H1 (cell line): ENCODE data around the gene COL5A3. TPM values are rescaled to one million over a fixed set of nuclear protein-coding genes. Genes with fewer than 3 reads are reported as not detected.

Source experiments
- CTCF ChIA-PET: fragments of 300-600 bp; sonication (Branson Sonifier 250); formaldehyde crosslinking; loops from one replicate; lab custom pipeline; 2021; ENCODE audit not compliant: partially characterized antibody; lab: Charles Lee
- POLR2A ChIA-PET: fragments of 300-600 bp; sonication (Branson Sonifier 250); formaldehyde crosslinking; loops from one replicate; lab custom pipeline; 2021; ENCODE audit warnings: inconsistent platforms; ENCODE audit not compliant: partially characterized antibody; lab: Charles Lee
- DNase-seq, 2 experiments: peaks; one replicate each; pipeline versions ENCODE4 v3.0.0 to v3.0.0-alpha.2; 2010 to 2022; ENCODE audit warnings: low spot score in 2 of 2, low read depth in 1 of 2, mixed read lengths in 1 of 2
- FAIRE-seq: peaks from 2 replicates; lab custom pipeline; 2011; peaks lifted over from hg19 to GRCh38; lab: Jason Lieb, UNC
- H2AFZ ChIP-seq: 2 replicates; pipeline ENCODE4 v1.8.1; 2012; ENCODE audit warnings: low read length, inconsistent platforms
- H2AK5ac ChIP-seq: 2 replicates; pipeline ENCODE4 v1.6.1; 2013; ENCODE audit warnings: low read depth, low read length
- H2BK120ac ChIP-seq: replicated peaks from 2 replicates; pipeline ENCODE3; 2013; ENCODE audit warnings: low read depth, low read length, inconsistent platforms
- H2BK12ac ChIP-seq: 2 replicates; pipeline ENCODE4 v1.6.1; 2013; ENCODE audit warnings: low read depth, low read length
- H2BK15ac ChIP-seq: 2 replicates; pipeline ENCODE4 v1.6.1; 2013; ENCODE audit warnings: low read length
- H2BK20ac ChIP-seq: 2 replicates; pipeline ENCODE4 v1.6.1; 2013; ENCODE audit warnings: low read length
- H2BK5ac ChIP-seq: 2 replicates; pipeline ENCODE4 v1.6.1; 2013; ENCODE audit warnings: low read depth, low read length
- H3K14ac ChIP-seq: 2 replicates; pipeline ENCODE4 v1.6.1; 2013; ENCODE audit warnings: inconsistent platforms; ENCODE audit not compliant: insufficient read length
- H3K18ac ChIP-seq: 2 replicates; pipeline ENCODE4 v1.6.1; 2013; ENCODE audit warnings: low read length; ENCODE audit errors: extremely low read depth
- H3K23ac ChIP-seq: 2 replicates; pipeline ENCODE4 v1.6.1; 2013; ENCODE audit warnings: inconsistent platforms; ENCODE audit not compliant: insufficient read length
- H3K23me2 ChIP-seq: 2 replicates; pipeline ENCODE4 v1.6.1; 2013; ENCODE audit warnings: low read depth, low read length
- H3K27ac ChIP-seq: 2 replicates; pipeline ENCODE4 v1.6.1; 2011; ENCODE audit warnings: low read depth, low read length, inconsistent platforms
- H3K27me3 ChIP-seq, 4 experiments: replicated peaks in 1 of 4; 1 replicate in 1 of 4; 2 replicates in 3 of 4; pipeline versions ENCODE4 v1.6.1 to v1.8.1; 2011 to 2013; ENCODE audit warnings: low read length in 3 of 4, mild to moderate bottlenecking in 3 of 4, inconsistent platforms in 2 of 4, mixed read lengths in 2 of 4, moderate library complexity in 1 of 4; ENCODE audit not compliant: control insufficient read depth in 3 of 4, insufficient read depth in 3 of 4; ENCODE audit errors: extremely low read depth in 1 of 4
- H3K36me3 ChIP-seq, 4 experiments: 2 replicates each; pipeline versions ENCODE4 v1.6.1 to v1.8.1; 2011 to 2013; ENCODE audit warnings: mild to moderate bottlenecking in 4 of 4, low read length in 3 of 4, moderate library complexity in 2 of 4, control low read depth in 1 of 4, inconsistent platforms in 1 of 4; ENCODE audit not compliant: insufficient read depth in 4 of 4, control insufficient read depth in 2 of 4
- H3K4ac ChIP-seq: replicated peaks from 2 replicates; pipeline ENCODE3; 2013; ENCODE audit warnings: low read length, low read depth, mixed read lengths, inconsistent platforms; ENCODE audit not compliant: insufficient read length
- H3K4me1 ChIP-seq, 4 experiments: replicated peaks in 1 of 4; 1 replicate in 1 of 4; 2 replicates in 3 of 4; pipeline versions ENCODE4 v1.6.1 to v1.8.1; 2011 to 2013; ENCODE audit warnings: low read length in 3 of 4, inconsistent platforms in 2 of 4, mixed read lengths in 1 of 4; ENCODE audit not compliant: insufficient read depth in 4 of 4, control insufficient read depth in 3 of 4
- H3K4me2 ChIP-seq, 2 experiments: 2 replicates each; pipeline versions ENCODE4 v1.6.1 to v1.8.1; 2011 to 2013; ENCODE audit warnings: low read depth in 2 of 2, low read length in 2 of 2, control low read depth in 1 of 2, inconsistent platforms in 1 of 2, mild to moderate bottlenecking in 1 of 2; ENCODE audit not compliant: insufficient read depth in 1 of 2
- H3K4me3 ChIP-seq, 4 experiments: fragments of 200-600, 300-600 bp in 1 of 4; sonication (generic), shearing (Covaris generic), sonication (Bioruptor Twin) in 1 of 4; 2 replicates each; pipeline versions ENCODE4 v1.5.1 to v1.8.1; 2011 to 2016; ENCODE audit warnings: low read length in 4 of 4, low read depth in 3 of 4, control low read depth in 2 of 4, inconsistent platforms in 2 of 4, mild to moderate bottlenecking in 2 of 4, mixed read lengths in 1 of 4, moderate library complexity in 1 of 4; ENCODE audit not compliant: insufficient read depth in 2 of 4; ENCODE audit errors: extremely low read depth in 1 of 4
- H3K56ac ChIP-seq: replicated peaks from 2 replicates; pipeline ENCODE3; 2013; ENCODE audit warnings: low read depth, mild to moderate bottlenecking, mixed read lengths, low read length, inconsistent platforms; ENCODE audit not compliant: insufficient read length
- H3K79me1 ChIP-seq: 2 replicates; pipeline ENCODE4 v1.6.1; 2013; ENCODE audit warnings: low read depth, low read length, control low read depth
- H3K79me2 ChIP-seq, 2 experiments: 2 replicates each; pipeline versions ENCODE4 v1.6.1 to v1.8.1; 2012 to 2013; ENCODE audit warnings: low read length in 2 of 2, mild to moderate bottlenecking in 2 of 2, inconsistent platforms in 1 of 2; ENCODE audit not compliant: insufficient read depth in 2 of 2, control insufficient read depth in 1 of 2
- H3K9ac ChIP-seq, 4 experiments: replicated peaks in 1 of 4; 1 replicate in 1 of 4; 2 replicates in 3 of 4; pipeline versions ENCODE4 v1.6.1 to v1.8.1; 2011 to 2013; ENCODE audit warnings: low read depth in 3 of 4, low read length in 3 of 4, control low read depth in 2 of 4, mild to moderate bottlenecking in 2 of 4, moderate library complexity in 2 of 4, inconsistent platforms in 1 of 4; ENCODE audit errors: extremely low read depth in 1 of 4
- H3K9me3 ChIP-seq, 2 experiments: 2 replicates each; pipeline versions ENCODE4 v1.6.1 to v1.8.1; 2012 to 2013; ENCODE audit warnings: mild to moderate bottlenecking in 2 of 2, moderate library complexity in 2 of 2, control low read depth in 1 of 2, inconsistent platforms in 1 of 2, low read depth in 1 of 2, low read length in 1 of 2, mixed read lengths in 1 of 2; ENCODE audit not compliant: insufficient read depth in 2 of 2
- H4K20me1 ChIP-seq, 2 experiments: replicated peaks in 1 of 2; 2 replicates each; pipeline versions ENCODE3 to v1.8.1; 2011 to 2013; ENCODE audit warnings: inconsistent platforms in 2 of 2, low read length in 2 of 2, mild to moderate bottlenecking in 1 of 2; ENCODE audit not compliant: insufficient read depth in 2 of 2, control insufficient read depth in 1 of 2
- H4K5ac ChIP-seq: 2 replicates; pipeline ENCODE4 v1.6.1; 2013; ENCODE audit warnings: low read length, low read depth, mixed read lengths, inconsistent platforms; ENCODE audit not compliant: insufficient read length
- H4K8ac ChIP-seq: 2 replicates; pipeline ENCODE4 v1.8.0; 2013; ENCODE audit warnings: mild to moderate bottlenecking, moderate library complexity, low read length, inconsistent platforms; ENCODE audit not compliant: insufficient read depth; ENCODE audit errors: extremely low read depth
- H4K91ac ChIP-seq: replicated peaks from 2 replicates; pipeline ENCODE3; 2013; ENCODE audit warnings: low read length, mixed read lengths, inconsistent platforms; ENCODE audit not compliant: insufficient read length
- CBX8 ChIP-seq: fragments of 300-800, 300-1000 bp; sonication (generic); IDR thresholded peaks from 2 replicates; pipeline ENCODE4 v1.7.1; 2016; ENCODE audit warnings: low read depth, low read length, borderline replicate concordance
- CTBP2 ChIP-seq: IDR thresholded peaks from 2 replicates; pipeline ENCODE4 v1.7.0; 2011; ENCODE audit warnings: borderline replicate concordance, mild to moderate bottlenecking, moderate library complexity, mixed read lengths, low read length; ENCODE audit not compliant: insufficient read depth, insufficient read length
- EGR1 ChIP-seq: IDR thresholded peaks from 2 replicates; pipeline ENCODE4 v1.6.1; 2011; ENCODE audit warnings: low read depth, low read length, borderline replicate concordance
- KDM5A ChIP-seq: fragments of 200-600 bp; IDR thresholded peaks from 2 replicates; pipeline ENCODE4 v1.7.1; 2012; ENCODE audit warnings: mild to moderate bottlenecking, low read length, inconsistent platforms, mixed read lengths
- POLR2A ChIP-seq, 2 experiments: IDR thresholded peaks; 1 replicate in 1 of 2; 2 replicates in 1 of 2; pipeline ENCODE4 v1.6.1; 2011; ENCODE audit warnings: low read depth in 2 of 2, low read length in 2 of 2, mild to moderate bottlenecking in 2 of 2; ENCODE audit errors: control extremely low read depth in 1 of 2
- POLR2AphosphoS5 ChIP-seq: IDR thresholded peaks from 2 replicates; pipeline ENCODE4 v1.6.1; 2011; ENCODE audit warnings: low read depth, low read length
- POU5F1 ChIP-seq: IDR thresholded peaks from 2 replicates; pipeline ENCODE4 v1.6.1; 2011; ENCODE audit warnings: low read depth, mild to moderate bottlenecking, low read length, moderate library complexity
- RBBP5 ChIP-seq: IDR thresholded peaks from 2 replicates; pipeline ENCODE4 v1.7.1; 2012; ENCODE audit warnings: low read depth, mild to moderate bottlenecking, inconsistent platforms, low read length, moderate library complexity, borderline replicate concordance
- RFX5 ChIP-seq: IDR thresholded peaks from 2 replicates; pipeline ENCODE4 v1.6.1; 2011; ENCODE audit warnings: low read depth, low read length, improper control_type of control experiment, borderline replicate concordance
- SAP30 ChIP-seq: fragments of 300-600 bp; sonication (generic); IDR thresholded peaks from 2 replicates; pipeline ENCODE4 v1.7.1; 2012; ENCODE audit warnings: low read length, moderate library complexity, mild to moderate bottlenecking, inconsistent platforms; ENCODE audit not compliant: insufficient read depth, insufficient replicate concordance
- SP2 ChIP-seq: IDR thresholded peaks from 2 replicates; pipeline ENCODE4 v1.6.1; 2012; ENCODE audit warnings: mild to moderate bottlenecking, low read length, inconsistent platforms
- TAF7 ChIP-seq: optimal IDR thresholded peaks from 2 replicates; pipeline ENCODE3; 2011; ENCODE audit warnings: low read depth, mild to moderate bottlenecking, inconsistent platforms, low read length, moderate library complexity, borderline replicate concordance
- TBP ChIP-seq: IDR thresholded peaks from 2 replicates; pipeline ENCODE4 v1.6.1; 2011; ENCODE audit warnings: low read depth, low read length, improper control_type of control experiment
- YY1 ChIP-seq: IDR thresholded peaks from 2 replicates; pipeline ENCODE4 v1.6.1; 2011; ENCODE audit warnings: low read depth, mild to moderate bottlenecking, low read length
- WGBS, 2 experiments: shearing (Covaris generic) in 1 of 2; methylation state at CpG; one replicate each; pipeline versions ENCODE4 v1.1.6 to v1.1.7; 2013 to 2015; ENCODE audit warnings: low lambda C conversion rate in 2 of 2, mixed read lengths in 2 of 2, inconsistent platforms in 1 of 2, low coverage in 1 of 2, missing lambda C conversion rate in 1 of 2; ENCODE audit not compliant: insufficient replicate concordance in 2 of 2, insufficient coverage in 1 of 2, insufficient read length in 1 of 2; ENCODE audit errors: extremely low coverage in 1 of 2, missing lambda C conversion rate in 1 of 2; 5-methylcytosine and 5-hydroxymethylcytosine counted together
- polyA plus RNA-seq, 7 experiments: library from polyadenylated mRNA; depleted of rRNA in 3 of 7; stranded (reverse) in 5 of 7; unstranded in 2 of 7; fragments of >200 nt in 5 of 7; fragments of 200-250 nt in 2 of 7; gene quantifications; 1 replicate in 5 of 7; 2 replicates in 1 of 7; 4 replicates in 1 of 7; pipeline versions ENCODE4 v1.2.1 to v1.2.3, GENCODE V29; 2011 to 2013; ENCODE audit warnings: missing spikeins in 2 of 7, mixed read lengths in 2 of 7
- total RNA-seq: library from RNA; stranded (reverse); fragmentation: NEBNext Ultra II Directional; extraction: Animal tissue kit (Norgen Biotek cat#: 25700); gene quantifications from 2 replicates; pipeline ENCODE4 v1.2.1, GENCODE V29; 2021
- TF ChIP-seq, protein P1 (sequence below): IDR thresholded peaks from 2 replicates; pipeline ENCODE4 v1.6.1; 2012; ENCODE audit warnings: inconsistent platforms

Gene COL5A3
- total and polyA plus RNA-seq, 2 of the 8 experiments (the other 6 are each of a cell fraction or from before 2014, with no cell fraction given), result 0.67 to 0.74 TPM

DNA sequence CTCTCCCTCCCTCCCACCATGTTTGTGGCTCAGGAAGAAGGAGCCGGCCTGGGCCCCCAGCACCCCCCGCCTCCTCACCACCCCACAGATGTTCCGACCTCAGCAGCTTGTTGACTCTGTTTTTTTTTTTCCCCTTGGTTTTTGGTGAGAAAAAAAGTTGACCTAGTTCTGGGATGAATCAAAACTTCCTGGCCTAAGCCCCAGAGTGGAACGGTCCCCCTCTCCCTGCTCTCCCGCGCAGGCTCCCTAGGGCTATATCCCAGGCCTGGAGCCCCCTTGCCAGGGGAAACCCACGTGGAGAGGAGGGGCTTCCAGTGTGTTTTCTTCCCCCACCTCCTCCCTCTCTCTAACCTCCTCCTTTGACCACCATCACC lies 4.0 kb downstream of the COL5A3 start:
- Histone ChIP-seq H3K18ac (no peak overlapping the region), H2BK15ac (no peak overlapping the region), H2BK12ac (no peak overlapping the region), H2BK20ac (no peak overlapping the region), H4K20me1 (peaks cover 5 to 10% of the 10 kb centered on the region in 2 experiments), H3K79me2 (no peaks in the 10 kb centered on the region), H3K4ac (no peak overlapping the region), H2BK120ac (no peak overlapping the region), H3K4me2 (no peak overlapping the region), H2AK5ac (no peak overlapping the region), H3K9ac (no peak overlapping the region), H4K5ac (no peak overlapping the region), H4K8ac (no peak overlapping the region), H3K9me3 (no peaks in the 10 kb centered on the region), H3K14ac (no peak overlapping the region), H2AFZ (no peak overlapping the region), H3K23ac (no peak overlapping the region), H3K27me3 (peaks cover 1 to 23% (median 19%) of the 10 kb centered on the region in 4 experiments), H3K23me2 (peaks cover 16% of the 10 kb centered on the region; the same call in 1 of the 2 replicates), H3K4me1 (peaks cover 4 to 12% (median 8%) of the 10 kb centered on the region in 4 experiments), H2BK5ac (no peak overlapping the region), H3K56ac (no peak overlapping the region), H3K27ac (no peak overlapping the region), H4K91ac (no peak overlapping the region), H3K36me3 (no peaks in the 10 kb centered on the region), H3K4me3 (no peak overlapping the region), H3K79me1 (no peaks in the 10 kb centered on the region)
- 71% methylated on average over 5 of the region's 7 CpGs; no CpG with 5 or more reads in 1 of the 2 experiments for WGBS, 2 experiments
- no peak for FAIRE-seq
- POLR2A ChIA-PET, result no interaction called here
- no peak for DNase-seq
- CTCF ChIA-PET, result interaction anchor here (1.0 to 2.1 kb wide), 2 partner anchors 21 to 76 kb away, joined by 5 read pairs; no protein-coding TSS in a partner anchor
- TF ChIP-seq RBBP5 (no peak), POU5F1 (no peak), RFX5 (no peak), TBP (no peak), EGR1 (no peak), CTBP2 (no peak), KDM5A (no peak), YY1 (no peak), POLR2A (IDR thresholded peaks at IDR 0.05; ENCODE audit: control extremely low read depth in 1 of 2, low read depth in 2 of 2, low read length in 2 of 2) (no peak), TAF7 (no peak), POLR2AphosphoS5 (no peak), CBX8 (no peak), SAP30 (no peak), SP2 (no peak)
- TF ChIP-seq, protein P1, sequence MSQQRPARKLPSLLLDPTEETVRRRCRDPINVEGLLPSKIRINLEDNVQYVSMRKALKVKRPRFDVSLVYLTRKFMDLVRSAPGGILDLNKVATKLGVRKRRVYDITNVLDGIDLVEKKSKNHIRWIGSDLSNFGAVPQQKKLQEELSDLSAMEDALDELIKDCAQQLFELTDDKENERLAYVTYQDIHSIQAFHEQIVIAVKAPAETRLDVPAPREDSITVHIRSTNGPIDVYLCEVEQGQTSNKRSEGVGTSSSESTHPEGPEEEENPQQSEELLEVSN, result no peak
